GM12875 (cell line): ENCODE measurements around the gene VEZF1.

ENCODE experiments used
- H3K4me3 ChIP-seq: one replicate; pipeline ENCODE4 v1.5.1; 2011; ENCODE audit warnings: low read depth, low read length, control low read depth
- TF ChIP-seq, protein P1 (sequence below): IDR thresholded peaks from 2 replicates; pipeline ENCODE4 v1.5.1; 2011; ENCODE audit warnings: low read depth, mild to moderate bottlenecking, control low read depth, inconsistent platforms, low read length, moderate library complexity, borderline replicate concordance; ENCODE audit not compliant: insufficient read depth

Gene VEZF1

DNA sequence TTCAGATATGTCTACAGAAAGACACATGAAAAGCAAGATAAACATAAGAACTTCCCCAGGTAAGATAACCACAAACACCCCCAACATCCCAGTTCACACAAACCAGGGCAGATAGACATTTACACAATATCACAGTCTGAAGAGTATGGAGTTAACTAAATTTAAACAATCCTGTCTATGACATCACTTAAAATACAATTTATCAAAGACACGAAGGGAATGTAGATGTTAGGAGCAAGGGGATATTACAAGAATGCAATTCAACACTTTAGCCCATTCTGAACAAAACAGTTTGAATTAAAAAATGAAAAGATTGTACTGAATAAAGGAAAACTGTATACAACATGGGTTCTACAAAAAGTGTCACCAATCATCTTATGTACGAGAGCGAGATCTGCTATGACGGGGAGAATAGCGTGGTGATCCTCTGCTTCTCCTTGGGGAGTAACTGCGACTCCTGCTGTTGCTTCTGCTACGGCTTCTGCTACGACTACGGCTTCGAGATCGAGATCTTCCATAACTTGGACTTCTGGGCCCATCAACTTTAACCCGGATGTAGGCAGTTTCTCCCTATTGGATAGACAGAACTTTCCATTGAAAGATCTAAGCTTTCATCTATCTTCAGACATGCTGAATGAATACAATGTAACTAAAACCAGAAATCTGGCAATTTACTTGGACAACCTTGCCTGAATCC, 17.1 kb upstream of the VEZF1 start:
- H3K4me3 ChIP-seq = peak overlapping the region; percentile 87
- TF ChIP-seq, protein P1, sequence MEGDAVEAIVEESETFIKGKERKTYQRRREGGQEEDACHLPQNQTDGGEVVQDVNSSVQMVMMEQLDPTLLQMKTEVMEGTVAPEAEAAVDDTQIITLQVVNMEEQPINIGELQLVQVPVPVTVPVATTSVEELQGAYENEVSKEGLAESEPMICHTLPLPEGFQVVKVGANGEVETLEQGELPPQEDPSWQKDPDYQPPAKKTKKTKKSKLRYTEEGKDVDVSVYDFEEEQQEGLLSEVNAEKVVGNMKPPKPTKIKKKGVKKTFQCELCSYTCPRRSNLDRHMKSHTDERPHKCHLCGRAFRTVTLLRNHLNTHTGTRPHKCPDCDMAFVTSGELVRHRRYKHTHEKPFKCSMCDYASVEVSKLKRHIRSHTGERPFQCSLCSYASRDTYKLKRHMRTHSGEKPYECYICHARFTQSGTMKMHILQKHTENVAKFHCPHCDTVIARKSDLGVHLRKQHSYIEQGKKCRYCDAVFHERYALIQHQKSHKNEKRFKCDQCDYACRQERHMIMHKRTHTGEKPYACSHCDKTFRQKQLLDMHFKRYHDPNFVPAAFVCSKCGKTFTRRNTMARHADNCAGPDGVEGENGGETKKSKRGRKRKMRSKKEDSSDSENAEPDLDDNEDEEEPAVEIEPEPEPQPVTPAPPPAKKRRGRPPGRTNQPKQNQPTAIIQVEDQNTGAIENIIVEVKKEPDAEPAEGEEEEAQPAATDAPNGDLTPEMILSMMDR = no peak

DNA sequence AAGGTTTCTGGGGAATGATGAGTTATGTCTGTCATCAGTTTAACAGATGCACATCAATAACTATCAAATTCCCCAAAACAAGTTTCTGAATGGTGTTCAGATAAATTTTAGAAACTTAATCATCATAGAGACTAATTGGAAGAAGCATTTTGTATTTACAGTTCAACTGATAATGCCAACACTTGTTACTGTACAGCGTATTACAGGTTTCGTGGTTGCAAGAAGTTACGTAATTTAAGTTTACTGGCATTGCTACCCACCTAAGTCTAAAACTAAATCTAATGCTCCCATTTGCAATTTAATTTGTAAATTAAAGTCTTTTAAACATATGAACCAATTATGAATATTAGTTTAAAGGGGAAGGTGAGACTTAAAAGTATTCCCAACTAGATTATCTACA, 16.0 kb upstream of the VEZF1 start:
- H3K4me3 ChIP-seq = no peak overlapping the region
- TF ChIP-seq, protein P1 = no peak

DNA sequence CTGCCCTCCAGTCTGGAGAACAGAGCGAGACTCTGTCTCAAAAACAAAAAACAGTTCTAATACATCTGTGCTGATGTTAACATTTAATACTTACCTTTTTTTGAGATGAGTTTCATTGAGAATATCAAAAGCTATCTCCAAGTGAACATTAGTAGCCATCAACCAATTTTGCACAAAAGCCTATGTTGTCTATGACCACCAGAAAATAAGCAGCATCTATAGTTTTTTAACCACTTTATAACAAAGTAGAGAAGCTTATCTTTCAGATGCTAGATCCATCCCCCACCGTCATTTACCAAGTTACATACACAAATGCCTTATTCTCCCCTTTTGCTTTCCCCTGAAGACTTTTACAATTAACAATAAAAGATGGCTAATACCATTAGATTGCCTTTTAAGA, 14.9 kb upstream of the VEZF1 start:
- H3K4me3 ChIP-seq = no peak overlapping the region
- TF ChIP-seq, protein P1 = no peak

DNA sequence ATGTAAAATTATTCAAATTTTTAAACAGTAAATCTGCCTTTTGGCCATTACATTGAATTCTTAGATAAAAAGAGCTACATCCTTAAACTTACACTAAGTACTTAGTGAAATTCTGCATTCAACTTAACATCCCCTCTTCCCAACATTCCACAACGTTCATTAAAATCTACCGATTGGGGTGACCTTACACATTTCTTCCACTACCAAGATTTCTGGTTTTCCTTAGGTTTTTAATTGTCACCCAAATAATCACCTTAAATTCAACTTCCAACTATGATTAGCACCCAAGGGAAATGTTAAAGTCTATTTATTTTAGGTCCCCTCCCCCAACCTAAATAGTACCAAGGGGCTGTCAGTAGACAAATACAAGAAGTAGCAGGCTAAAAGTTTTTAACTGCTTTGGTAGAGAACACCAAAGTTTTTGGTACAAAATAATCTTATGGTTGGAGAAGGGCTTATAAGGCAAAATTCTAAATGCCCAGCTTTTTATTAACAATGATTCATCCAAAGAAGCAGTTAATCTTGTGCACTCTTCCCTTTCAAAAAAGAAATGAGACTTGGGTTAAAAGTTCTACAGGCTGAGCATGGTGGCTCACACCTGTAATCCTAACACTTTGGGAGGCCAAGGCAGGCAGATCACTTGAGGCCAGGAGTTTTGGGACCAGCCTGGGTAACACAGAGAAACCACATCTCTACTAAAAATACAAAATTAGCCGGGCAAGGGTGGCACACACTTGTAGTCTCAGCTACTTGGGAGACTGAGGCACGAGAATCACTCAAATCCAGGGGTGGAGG, 14.3 kb upstream of the VEZF1 start:
- TF ChIP-seq, protein P1 = no peak
- H3K4me3 ChIP-seq = no peak overlapping the region

DNA sequence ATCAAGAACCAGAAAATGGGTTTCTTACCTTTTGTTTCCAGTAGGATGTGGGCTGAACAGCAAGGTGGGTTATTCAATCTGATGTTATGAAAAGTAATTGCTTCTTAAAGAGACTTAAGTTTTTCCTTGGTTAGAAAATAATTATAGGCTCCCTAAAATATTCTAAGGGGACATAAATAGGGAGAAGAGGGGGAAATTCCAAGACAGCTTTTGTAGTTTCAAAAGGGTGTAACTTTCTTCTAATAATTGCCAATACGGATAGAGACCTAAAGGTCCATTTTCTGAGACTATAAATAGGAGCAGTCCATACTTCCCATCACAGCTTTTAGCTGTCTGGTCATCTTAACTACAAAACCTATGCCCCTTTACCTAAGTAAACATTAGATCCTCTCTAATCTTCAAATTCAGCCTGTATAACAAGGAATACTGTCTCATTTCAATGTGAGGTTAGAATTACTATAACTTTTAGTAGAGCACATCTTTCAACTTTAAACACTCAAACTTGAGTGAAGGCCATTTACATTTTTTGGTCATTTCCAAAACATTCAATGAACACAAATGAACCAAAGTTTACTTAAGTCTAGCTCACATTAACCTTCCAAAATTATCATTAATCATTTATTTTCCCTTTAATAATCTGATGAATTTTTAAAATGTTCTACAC, 13.5 kb upstream of the VEZF1 start:
- H3K4me3 ChIP-seq = no peak overlapping the region
- TF ChIP-seq, protein P1 = no peak

DNA sequence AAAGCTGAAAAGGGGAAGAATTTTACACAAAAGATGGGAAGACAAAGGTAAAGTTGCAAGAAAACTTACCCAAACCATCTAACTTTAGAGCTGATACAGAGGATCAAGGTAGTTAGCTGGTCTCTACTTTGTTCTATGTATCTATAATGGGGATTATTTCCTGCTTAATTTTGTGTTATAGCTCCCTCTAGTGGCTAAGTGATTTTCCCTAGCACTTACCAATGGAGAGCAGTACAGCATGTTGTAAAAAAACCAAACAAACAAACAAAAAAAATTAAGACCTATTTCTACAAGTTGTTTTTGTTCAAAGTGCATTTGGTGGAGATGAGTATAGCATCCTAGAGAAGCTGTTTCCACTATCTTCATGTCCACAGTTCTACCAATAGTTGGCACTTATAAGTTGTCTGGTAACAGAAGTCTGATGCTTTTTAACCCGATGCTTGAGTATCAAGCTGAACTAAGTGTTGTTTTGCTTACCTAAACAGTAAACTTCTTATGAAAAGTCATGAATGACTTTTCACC, 11.5 kb upstream of the VEZF1 start:
- TF ChIP-seq, protein P1 = peak; percentile 44; the same call in 1 of the 2 replicates
- no peak overlapping the region for H3K4me3 ChIP-seq
